ENCODE measurements around the gene AACS.
"Not testable (repeated sequence)": the region's sequence is repeated elsewhere in the genome, so short reads cannot be mapped to it uniquely, and the experiment has no call there.

Gene AACS

GRCh38 chr12:125057708-125058107 lies 7.5 kb upstream of the AACS start:
- DNase-seq (ENCODE audit: low read depth), result no peak

- no peak for DNase-seq (ENCODE audit: low read depth)
Measured at GRCh38 chr12:125061229-125061628, 4.0 kb upstream of the AACS start.

- not testable (repeated sequence) for DNase-seq (ENCODE audit: low read depth)
Measured at GRCh38 chr12:125063522-125063921, 1.7 kb upstream of the AACS start.

GRCh38 chr12:125064492-125064891 lies 743 bp upstream of the AACS start:
- no peak for DNase-seq (ENCODE audit: low read depth)

- DNase-seq (ENCODE audit: low read depth), result no peak
Measured at GRCh38 chr12:125065919-125066570, 810 bp downstream of the AACS start.

GRCh38 chr12:125068391-125068790 lies 3.2 kb downstream of the AACS start:
- DNase-seq (ENCODE audit: low read depth), result no peak

GRCh38 chr12:125069616-125070015 lies 4.4 kb downstream of the AACS start:
- DNase-seq (ENCODE audit: low read depth), result no peak

GRCh38 chr12:125070112-125070511 lies 4.9 kb downstream of the AACS start:
- DNase-seq (ENCODE audit: low read depth), result no peak

- no peak for DNase-seq (ENCODE audit: low read depth)
Measured at GRCh38 chr12:125070661-125071390, 5.6 kb downstream of the AACS start.

GRCh38 chr12:125071456-125071855 lies 6.2 kb downstream of the AACS start:
- no peak for DNase-seq (ENCODE audit: low read depth)

GRCh38 chr12:125072496-125072895 lies 7.3 kb downstream of the AACS start:
- DNase-seq (ENCODE audit: low read depth), result no peak

- DNase-seq (ENCODE audit: low read depth), result not testable (repeated sequence)
Measured at GRCh38 chr12:125074294-125074693, 9.1 kb downstream of the AACS start.

- no peak for DNase-seq (ENCODE audit: low read depth)
Measured at GRCh38 chr12:125076103-125076502, 10.9 kb downstream of the AACS start.

- DNase-seq (ENCODE audit: low read depth), result no peak
Measured at GRCh38 chr12:125079084-125079483, 13.8 kb downstream of the AACS start.

GRCh38 chr12:125079648-125080645 lies 14.7 kb downstream of the AACS start:
- no peak for DNase-seq (ENCODE audit: low read depth)

- DNase-seq (ENCODE audit: low read depth), result no peak
Measured at GRCh38 chr12:125081427-125081826, 16.2 kb downstream of the AACS start.

- no peak for DNase-seq (ENCODE audit: low read depth)
Measured at GRCh38 chr12:125083072-125083471, 17.8 kb downstream of the AACS start.

GRCh38 chr12:125088199-125088598 lies 23.0 kb downstream of the AACS start:
- DNase-seq (ENCODE audit: low read depth), result not testable (repeated sequence)

GRCh38 chr12:125089083-125089482 lies 23.8 kb downstream of the AACS start:
- no peak for DNase-seq (ENCODE audit: low read depth)

- no peak for DNase-seq (ENCODE audit: low read depth)
Measured at GRCh38 chr12:125089626-125090025, 24.4 kb downstream of the AACS start.

- DNase-seq (ENCODE audit: low read depth), result no peak
Measured at GRCh38 chr12:125090437-125090836, 25.2 kb downstream of the AACS start.

GRCh38 chr12:125091401-125091800 lies 26.2 kb downstream of the AACS start:
- DNase-seq (ENCODE audit: low read depth), result no peak
